ENCODE data around the gene PLIN5.

PLIN5 gene

DNA sequence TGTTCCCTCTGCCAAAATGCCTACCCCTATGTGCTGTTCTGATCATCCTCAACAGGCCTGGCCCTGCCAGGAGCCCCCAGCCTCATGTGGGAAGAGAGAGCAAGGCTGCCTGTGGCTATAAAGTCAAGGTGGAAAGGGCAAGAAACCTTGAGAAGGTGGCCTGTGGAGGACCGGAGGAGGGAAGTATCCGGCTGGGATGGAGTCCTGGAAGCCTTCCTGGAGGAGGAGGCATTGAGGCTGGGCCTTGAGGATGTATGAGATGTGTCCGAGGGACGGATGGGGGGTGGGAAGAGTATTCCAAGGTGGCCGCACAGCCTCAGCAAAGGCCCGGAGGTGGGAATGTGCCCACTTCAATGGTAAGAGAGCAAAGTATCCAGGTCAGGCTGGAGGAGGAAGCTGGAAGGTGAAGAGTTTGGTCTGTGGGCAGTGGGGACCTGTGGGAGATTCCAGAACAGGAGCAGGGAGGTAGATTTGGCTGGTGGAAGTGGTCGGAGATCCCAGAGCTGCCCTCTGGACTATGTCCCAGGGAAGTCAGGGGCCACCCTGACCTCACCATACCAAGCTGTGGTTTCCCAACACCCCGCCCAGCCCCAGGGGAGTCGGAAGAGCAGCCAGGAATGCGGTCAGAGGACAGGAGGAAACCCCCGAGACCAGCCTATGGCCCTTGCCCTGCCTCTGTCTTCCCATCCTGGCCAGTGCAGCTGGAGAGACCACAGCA, 13.7 kb downstream of the PLIN5 start:
- no peak overlapping the region for H3K4me3 ChIP-seq (IDR thresholded peaks at IDR 0.05; ENCODE audit: insufficient read depth, low read depth, low read length)
- H4K20me1 ChIP-seq (ENCODE audit: insufficient read depth): no peaks in the 10 kb centered on the region
- H3K36me3 ChIP-seq (ENCODE audit: insufficient read depth): no peaks in the 10 kb centered on the region
- no peak overlapping the region for H2AFZ ChIP-seq (ENCODE audit: low read depth)
- H3K27ac ChIP-seq: no peak overlapping the region
- no peak overlapping the region for H3K4me2 ChIP-seq
- no peaks in the 10 kb centered on the region for H3K79me2 ChIP-seq (ENCODE audit: insufficient read depth, low read depth)
- H3K27me3 ChIP-seq (ENCODE audit: insufficient read depth, low read depth): peaks cover 70% of the 10 kb centered on the region
- H3K4me1 ChIP-seq (ENCODE audit: low read depth, poor library complexity, severe bottlenecking): no peaks in the 10 kb centered on the region
- H3K9ac ChIP-seq: no peak overlapping the region
- TF ChIP-seq, protein P1, sequence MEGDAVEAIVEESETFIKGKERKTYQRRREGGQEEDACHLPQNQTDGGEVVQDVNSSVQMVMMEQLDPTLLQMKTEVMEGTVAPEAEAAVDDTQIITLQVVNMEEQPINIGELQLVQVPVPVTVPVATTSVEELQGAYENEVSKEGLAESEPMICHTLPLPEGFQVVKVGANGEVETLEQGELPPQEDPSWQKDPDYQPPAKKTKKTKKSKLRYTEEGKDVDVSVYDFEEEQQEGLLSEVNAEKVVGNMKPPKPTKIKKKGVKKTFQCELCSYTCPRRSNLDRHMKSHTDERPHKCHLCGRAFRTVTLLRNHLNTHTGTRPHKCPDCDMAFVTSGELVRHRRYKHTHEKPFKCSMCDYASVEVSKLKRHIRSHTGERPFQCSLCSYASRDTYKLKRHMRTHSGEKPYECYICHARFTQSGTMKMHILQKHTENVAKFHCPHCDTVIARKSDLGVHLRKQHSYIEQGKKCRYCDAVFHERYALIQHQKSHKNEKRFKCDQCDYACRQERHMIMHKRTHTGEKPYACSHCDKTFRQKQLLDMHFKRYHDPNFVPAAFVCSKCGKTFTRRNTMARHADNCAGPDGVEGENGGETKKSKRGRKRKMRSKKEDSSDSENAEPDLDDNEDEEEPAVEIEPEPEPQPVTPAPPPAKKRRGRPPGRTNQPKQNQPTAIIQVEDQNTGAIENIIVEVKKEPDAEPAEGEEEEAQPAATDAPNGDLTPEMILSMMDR (conservative IDR thresholded peaks at IDR 0.05; ENCODE audit: low read depth, low read length): no peak

DNA sequence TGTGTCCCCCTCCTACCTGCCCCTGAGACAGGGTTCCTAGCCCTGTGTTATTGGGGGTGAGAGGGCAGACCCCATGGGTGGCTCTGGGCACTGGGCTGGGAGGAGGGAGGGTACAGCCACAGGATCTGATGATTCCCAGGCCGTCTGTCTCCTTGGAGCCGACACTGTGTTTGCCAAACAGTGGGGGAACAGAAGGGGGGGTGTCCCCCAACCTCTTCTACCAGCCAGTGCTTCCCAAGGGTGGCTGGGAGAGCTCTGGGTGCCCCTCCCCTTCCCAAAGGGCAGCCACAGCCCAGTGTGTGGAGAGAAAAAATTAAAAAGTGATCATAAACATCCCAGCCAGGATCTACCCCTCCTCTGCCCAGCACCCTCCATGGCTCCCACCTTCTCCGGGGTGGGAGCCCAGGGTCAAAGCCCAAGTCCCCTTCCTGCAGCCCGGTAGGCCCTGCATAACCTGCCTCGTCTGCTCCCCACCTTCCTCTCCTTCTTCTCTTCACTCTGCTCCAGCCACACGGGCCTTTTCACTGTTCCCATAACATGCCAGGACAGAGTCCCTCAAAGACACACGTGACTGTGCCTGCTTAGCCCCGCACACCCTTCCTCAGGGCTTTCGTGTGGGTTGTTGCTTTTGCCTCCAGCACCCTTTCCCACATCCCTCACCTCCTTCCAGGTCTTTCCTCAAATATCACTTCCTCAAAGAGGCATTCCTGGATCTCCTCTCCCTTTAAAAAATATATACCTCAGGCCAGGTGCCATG, 15.3 kb downstream of the PLIN5 start:
- Histone ChIP-seq H4K20me1 (ENCODE audit: insufficient read depth) (no peaks in the 10 kb centered on the region), H3K4me3 (IDR thresholded peaks at IDR 0.05; ENCODE audit: insufficient read depth, low read depth, low read length) (no peak overlapping the region), H3K27me3 (ENCODE audit: insufficient read depth, low read depth) (peaks cover 76% of the 10 kb centered on the region), H3K4me2 (no peak overlapping the region), H2AFZ (ENCODE audit: low read depth) (no peak overlapping the region), H3K27ac (no peak overlapping the region), H3K36me3 (ENCODE audit: insufficient read depth) (no peaks in the 10 kb centered on the region), H3K4me1 (ENCODE audit: low read depth, poor library complexity, severe bottlenecking) (no peaks in the 10 kb centered on the region), H3K79me2 (ENCODE audit: insufficient read depth, low read depth) (no peaks in the 10 kb centered on the region), H3K9ac (no peak overlapping the region)
- TF ChIP-seq, protein P1 (conservative IDR thresholded peaks at IDR 0.05; ENCODE audit: low read depth, low read length): no peak

DNA sequence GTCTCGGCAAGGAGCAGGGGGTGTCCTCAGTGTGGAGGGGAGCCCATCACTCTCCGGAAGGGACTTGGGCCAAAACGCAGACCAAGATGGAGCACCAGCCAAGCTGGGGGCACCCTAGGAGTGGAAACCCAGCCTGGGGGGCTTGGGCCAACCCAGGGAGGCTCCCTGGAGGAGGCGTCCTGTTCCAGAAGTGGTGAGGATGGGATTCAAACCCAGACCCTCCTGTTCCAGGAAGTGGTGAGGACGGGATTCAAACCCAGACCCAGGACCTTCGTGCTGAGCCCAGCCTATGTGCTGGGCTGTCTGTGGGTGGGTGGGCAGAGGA, 15.9 kb downstream of the PLIN5 start:
- Histone ChIP-seq H3K4me2 (no peak overlapping the region), H3K27ac (no peak overlapping the region), H3K36me3 (ENCODE audit: insufficient read depth) (no peaks in the 10 kb centered on the region), H3K27me3 (ENCODE audit: insufficient read depth, low read depth) (peaks cover 80% of the 10 kb centered on the region), H3K4me1 (ENCODE audit: low read depth, poor library complexity, severe bottlenecking) (no peaks in the 10 kb centered on the region), H3K79me2 (ENCODE audit: insufficient read depth, low read depth) (no peaks in the 10 kb centered on the region), H3K4me3 (IDR thresholded peaks at IDR 0.05; ENCODE audit: insufficient read depth, low read depth, low read length) (no peak overlapping the region), H3K9ac (no peak overlapping the region), H4K20me1 (ENCODE audit: insufficient read depth) (no peaks in the 10 kb centered on the region), H2AFZ (ENCODE audit: low read depth) (no peak overlapping the region)
- TF ChIP-seq, protein P1 (conservative IDR thresholded peaks at IDR 0.05; ENCODE audit: low read depth, low read length): no peak

DNA sequence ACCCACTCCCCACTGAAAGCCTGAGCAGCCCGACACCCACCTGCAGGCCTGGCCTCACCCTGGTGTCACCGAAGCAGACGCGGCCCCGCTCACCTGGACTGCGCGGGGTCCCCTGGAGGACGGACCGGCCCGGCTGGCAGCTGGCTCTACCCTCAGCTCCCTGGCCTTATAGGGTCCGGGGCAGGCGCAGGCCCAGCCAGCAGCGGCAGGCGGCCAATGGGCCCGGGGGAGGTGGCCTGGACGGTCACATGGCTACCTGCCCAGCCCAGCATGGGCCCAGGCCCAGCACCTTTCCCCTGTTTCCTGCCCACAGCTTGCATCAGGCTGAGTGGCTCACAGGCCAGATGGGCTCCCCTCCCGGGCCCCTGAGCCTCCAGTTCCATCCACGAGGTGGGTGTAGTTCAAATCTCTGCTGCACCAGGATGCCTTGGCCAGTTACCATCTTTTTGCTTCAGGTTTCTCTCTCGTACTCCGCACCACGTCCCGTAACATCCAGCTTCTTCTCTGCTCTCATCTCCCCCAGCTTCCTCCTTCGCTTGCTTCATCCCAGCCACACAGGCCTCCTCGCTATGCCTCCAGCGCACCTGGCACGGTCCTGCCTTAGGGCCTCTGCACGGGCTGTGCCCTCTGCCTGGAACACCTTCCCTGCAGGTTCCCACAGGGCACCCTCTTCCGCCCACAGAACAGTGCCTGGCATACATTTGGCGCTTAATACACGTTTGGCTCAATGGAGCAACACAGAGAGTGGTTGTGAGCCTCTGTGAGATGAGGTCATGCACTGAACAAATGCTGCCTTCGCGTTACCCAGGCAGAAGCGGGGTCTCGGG, 16.5 kb downstream of the PLIN5 start, which contains the start of gene PLIN4:
TSS of gene PLIN4 (minus strand) at position 142 of the 827 bp plus-strand sequence. CDS start 214 bp downstream, outside the sequence.
- H3K4me1 ChIP-seq (ENCODE audit: low read depth, poor library complexity, severe bottlenecking): no peaks in the 10 kb centered on the region
- H3K9ac ChIP-seq: no peak within 1 kb of the TSS
- H3K4me2 ChIP-seq: no peak within 1 kb of the TSS
- peaks cover 85% of the 10 kb centered on the region for H3K27me3 ChIP-seq (ENCODE audit: insufficient read depth, low read depth)
- H3K36me3 ChIP-seq (ENCODE audit: insufficient read depth): no peaks in the 10 kb centered on the region
- TF ChIP-seq, protein P1 (conservative IDR thresholded peaks at IDR 0.05; ENCODE audit: low read depth, low read length): no peak
- no peak within 1 kb of the TSS for H3K27ac ChIP-seq
- H2AFZ ChIP-seq (ENCODE audit: low read depth): no peak within 1 kb of the TSS
- H3K4me3 ChIP-seq (IDR thresholded peaks at IDR 0.05; ENCODE audit: insufficient read depth, low read depth, low read length): no peak within 1 kb of the TSS
- H3K79me2 ChIP-seq (ENCODE audit: insufficient read depth, low read depth): no peaks in the 10 kb centered on the region
- no peaks in the 10 kb centered on the region for H4K20me1 ChIP-seq (ENCODE audit: insufficient read depth)
